Measurements from ENCODE around the gene CYFIP1.

DNA sequence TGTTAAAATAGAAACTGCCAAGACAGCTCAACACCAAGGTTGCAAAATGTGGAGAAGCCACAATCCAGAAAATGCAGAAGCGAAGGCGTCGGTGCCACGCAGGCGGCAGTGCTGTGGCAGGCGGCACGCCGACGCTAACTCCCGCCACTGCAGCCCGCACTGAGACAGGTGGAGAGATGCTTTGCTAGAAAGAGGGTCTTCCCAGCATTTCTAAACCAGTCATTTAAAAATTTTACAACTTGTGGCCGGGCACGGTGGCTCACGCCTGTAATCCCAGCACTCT lies 23.2 kb downstream of the CYFIP1 start:
- TF ChIP-seq, protein P1, sequence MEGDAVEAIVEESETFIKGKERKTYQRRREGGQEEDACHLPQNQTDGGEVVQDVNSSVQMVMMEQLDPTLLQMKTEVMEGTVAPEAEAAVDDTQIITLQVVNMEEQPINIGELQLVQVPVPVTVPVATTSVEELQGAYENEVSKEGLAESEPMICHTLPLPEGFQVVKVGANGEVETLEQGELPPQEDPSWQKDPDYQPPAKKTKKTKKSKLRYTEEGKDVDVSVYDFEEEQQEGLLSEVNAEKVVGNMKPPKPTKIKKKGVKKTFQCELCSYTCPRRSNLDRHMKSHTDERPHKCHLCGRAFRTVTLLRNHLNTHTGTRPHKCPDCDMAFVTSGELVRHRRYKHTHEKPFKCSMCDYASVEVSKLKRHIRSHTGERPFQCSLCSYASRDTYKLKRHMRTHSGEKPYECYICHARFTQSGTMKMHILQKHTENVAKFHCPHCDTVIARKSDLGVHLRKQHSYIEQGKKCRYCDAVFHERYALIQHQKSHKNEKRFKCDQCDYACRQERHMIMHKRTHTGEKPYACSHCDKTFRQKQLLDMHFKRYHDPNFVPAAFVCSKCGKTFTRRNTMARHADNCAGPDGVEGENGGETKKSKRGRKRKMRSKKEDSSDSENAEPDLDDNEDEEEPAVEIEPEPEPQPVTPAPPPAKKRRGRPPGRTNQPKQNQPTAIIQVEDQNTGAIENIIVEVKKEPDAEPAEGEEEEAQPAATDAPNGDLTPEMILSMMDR (IDR thresholded peaks at IDR 0.05) = no peak
- no peak for TF ChIP-seq ZFX (IDR thresholded peaks at IDR 0.05; ENCODE audit: borderline replicate concordance)

Measured in 22Rv1 (cell line).